IMR-90 (cell line): ENCODE measurements around the gene TCAP. TPM values are rescaled to one million over a fixed set of nuclear protein-coding genes. Genes with fewer than 3 reads are reported as not detected.

Experiments used
- ATAC-seq: fragments of 200-7000 bp; cut with Tn5 transposase; 2 replicates; pipeline ENCODE4 v1.9.1; 2020; ENCODE audit warnings: low read depth, mild to moderate bottlenecking, moderate library complexity
- BruUV-seq: library from RNA; stranded (reverse); fragments of 400-500 nt; replicated peaks from 2 replicates; lab custom pipeline; 2021; lab: Mats Ljungman, UMichigan
- CTCF ChIA-PET: fragments of 300-600 bp; formaldehyde crosslinking; extraction: SDS; loops from one replicate; lab custom pipeline; 2021; ENCODE audit warnings: antibody characterized with exemption; lab: Yijun Ruan, JAX
- POLR2A ChIA-PET: fragments of 300-600 bp; sonication (Branson Sonifier 250); formaldehyde crosslinking; loops from one replicate; lab custom pipeline; 2022; ENCODE audit warnings: antibody characterized with exemption; ENCODE audit not compliant: unreplicated experiment; lab: Charles Lee
- DNase-seq: peaks from one replicate; pipeline ENCODE4 v3.0.0; 2013
- H2AFZ ChIP-seq: replicated peaks from 2 replicates; pipeline ENCODE3; 2013; ENCODE audit warnings: low read length, mild to moderate bottlenecking; ENCODE audit not compliant: poor library complexity
- H2AK5ac ChIP-seq: 2 replicates; pipeline ENCODE4 v1.6.1; 2013; ENCODE audit warnings: low read depth, low read length, inconsistent platforms
- H2AK9ac ChIP-seq: replicated peaks from 2 replicates; pipeline ENCODE3; 2013; ENCODE audit warnings: mild to moderate bottlenecking, low read depth, low read length, moderate library complexity; ENCODE audit not compliant: poor library complexity
- H2BK120ac ChIP-seq: 2 replicates; pipeline ENCODE4 v1.6.1; 2013; ENCODE audit warnings: low read depth, low read length, inconsistent platforms
- H2BK15ac ChIP-seq: 3 replicates; pipeline ENCODE4 v1.6.1; 2013; ENCODE audit warnings: low read depth, low read length, inconsistent platforms
- H2BK20ac ChIP-seq: 2 replicates; pipeline ENCODE4 v1.6.1; 2013; ENCODE audit warnings: low read depth, mild to moderate bottlenecking, inconsistent platforms, low read length, moderate library complexity
- H2BK5ac ChIP-seq: 2 replicates; pipeline ENCODE4 v1.6.1; 2013; ENCODE audit warnings: mild to moderate bottlenecking, low read depth, low read length, inconsistent platforms; ENCODE audit not compliant: poor library complexity, severe bottlenecking
- H3K14ac ChIP-seq: replicated peaks from 2 replicates; pipeline ENCODE4 v1.6.1; 2013; ENCODE audit warnings: low read depth, low read length, inconsistent platforms
- H3K18ac ChIP-seq: 2 replicates; pipeline ENCODE4 v1.6.1; 2013; ENCODE audit warnings: low read depth, low read length, control low read depth
- H3K23ac ChIP-seq: 2 replicates; pipeline ENCODE4 v1.6.1; 2013; ENCODE audit warnings: low read depth, low read length, inconsistent platforms
- H3K27ac ChIP-seq: 2 replicates; pipeline ENCODE4 v1.5.1; 2013; ENCODE audit warnings: mild to moderate bottlenecking, control low read depth, low read length; ENCODE audit not compliant: insufficient read depth
- H3K27me3 ChIP-seq: 2 replicates; pipeline ENCODE4 v1.6.1; 2013; ENCODE audit warnings: low read length; ENCODE audit not compliant: control insufficient read depth, insufficient read depth
- H3K36me3 ChIP-seq: 2 replicates; pipeline ENCODE4 v1.6.1; 2013; ENCODE audit warnings: low read length, mixed read lengths; ENCODE audit not compliant: control insufficient read depth, insufficient read depth
- H3K4ac ChIP-seq: 2 replicates; pipeline ENCODE4 v1.6.1; 2013; ENCODE audit warnings: low read depth, low read length, inconsistent platforms
- H3K4me1 ChIP-seq: 2 replicates; pipeline ENCODE4 v1.6.1; 2013; ENCODE audit warnings: low read length, mixed read lengths; ENCODE audit not compliant: control insufficient read depth, insufficient read depth
- H3K4me2 ChIP-seq: 2 replicates; pipeline ENCODE4 v1.6.1; 2013; ENCODE audit warnings: low read depth, mild to moderate bottlenecking, control low read depth, low read length, moderate library complexity
- H3K4me3 ChIP-seq: 2 replicates; pipeline ENCODE4 v1.5.1; 2013; ENCODE audit warnings: low read depth, mild to moderate bottlenecking, control low read depth, low read length, moderate library complexity; ENCODE audit not compliant: insufficient read depth
- H3K56ac ChIP-seq: 2 replicates; pipeline ENCODE4 v1.6.1; 2013; ENCODE audit warnings: low read length, inconsistent platforms; ENCODE audit not compliant: insufficient read depth; ENCODE audit errors: extremely low read depth
- H3K79me1 ChIP-seq, 2 experiments: 2 replicates each; pipeline ENCODE4 v1.6.1; 2013; ENCODE audit warnings: low read length in 2 of 2, inconsistent platforms in 1 of 2, low read depth in 1 of 2
- H3K9ac ChIP-seq: 2 replicates; pipeline ENCODE4 v1.6.1; 2013; ENCODE audit warnings: low read depth, low read length, control low read depth
- H3K9me1 ChIP-seq: 2 replicates; pipeline ENCODE4 v1.6.1; 2013; ENCODE audit warnings: low read length, inconsistent platforms; ENCODE audit not compliant: insufficient read depth
- H3K9me3 ChIP-seq: 2 replicates; pipeline ENCODE4 v1.6.1; 2013; ENCODE audit warnings: low read length; ENCODE audit not compliant: control insufficient read depth, insufficient read depth
- H4K20me1 ChIP-seq: 2 replicates; pipeline ENCODE4 v1.6.1; 2013; ENCODE audit warnings: low read length, inconsistent platforms; ENCODE audit not compliant: insufficient read depth
- H4K5ac ChIP-seq: 2 replicates; pipeline ENCODE4 v1.6.1; 2013; ENCODE audit warnings: mild to moderate bottlenecking, low read depth, low read length, control low read depth
- H4K8ac ChIP-seq, 2 experiments: 2 replicates each; pipeline ENCODE4 v1.6.1; 2013; ENCODE audit warnings: low read depth in 2 of 2, low read length in 2 of 2, control low read depth in 1 of 2, inconsistent platforms in 1 of 2
- H4K91ac ChIP-seq: 2 replicates; pipeline ENCODE4 v1.6.1; 2013; ENCODE audit warnings: low read depth, low read length, inconsistent platforms; ENCODE audit not compliant: insufficient read depth
- BHLHE40 ChIP-seq: fragments of 150-350 bp; IDR thresholded peaks from 2 replicates; pipeline ENCODE4 v1.6.1; 2016; ENCODE audit warnings: mild to moderate bottlenecking, low read depth, low read length
- CEBPB ChIP-seq: IDR thresholded peaks from 2 replicates; pipeline ENCODE4 v1.6.1; 2012; ENCODE audit warnings: low read depth, low read length, improper control_type of control experiment
- CHD1 ChIP-seq: IDR thresholded peaks from 2 replicates; pipeline ENCODE4 v1.6.1; 2012; ENCODE audit warnings: low read depth, low read length, improper control_type of control experiment
- CTCF ChIP-seq: conservative IDR thresholded peaks from 2 replicates; pipeline ENCODE4 v1.5.1; 2012; ENCODE audit warnings: mild to moderate bottlenecking, low read depth, low read length, improper control_type of control experiment
- FOS ChIP-seq: fragments of 150-350 bp; IDR thresholded peaks from 2 replicates; pipeline ENCODE4 v1.6.1; 2016; ENCODE audit warnings: low read depth, low read length
- MAFK ChIP-seq: IDR thresholded peaks from 2 replicates; pipeline ENCODE4 v1.6.1; 2012; ENCODE audit warnings: low read depth, low read length, improper control_type of control experiment
- MAZ ChIP-seq: IDR thresholded peaks from 2 replicates; pipeline ENCODE4 v1.6.1; 2012; ENCODE audit warnings: low read depth, mild to moderate bottlenecking, low read length, improper control_type of control experiment, moderate library complexity, borderline replicate concordance
- MXI1 ChIP-seq: IDR thresholded peaks from 2 replicates; pipeline ENCODE4 v1.6.1; 2012; ENCODE audit warnings: low read depth, mild to moderate bottlenecking, low read length, moderate library complexity, borderline replicate concordance
- NFE2L2 ChIP-seq: fragments of 150-350 bp; IDR thresholded peaks from 2 replicates; pipeline ENCODE4 v1.6.1; 2016; ENCODE audit warnings: low read depth, mild to moderate bottlenecking, low read length
- POLR2A ChIP-seq: IDR thresholded peaks from 2 replicates; pipeline ENCODE4 v1.6.1; 2012; ENCODE audit warnings: mild to moderate bottlenecking, low read depth, low read length
- RAD21 ChIP-seq: IDR thresholded peaks from 2 replicates; pipeline ENCODE4 v1.6.1; 2012; ENCODE audit warnings: low read length, improper control_type of control experiment
- RCOR1 ChIP-seq: IDR thresholded peaks from 2 replicates; pipeline ENCODE4 v1.6.1; 2012; ENCODE audit warnings: mild to moderate bottlenecking, low read length, improper control_type of control experiment; ENCODE audit not compliant: insufficient replicate concordance
- RFX5 ChIP-seq: IDR thresholded peaks from 2 replicates; pipeline ENCODE4 v1.8.0; 2012; ENCODE audit warnings: low read depth, mild to moderate bottlenecking, low read length, moderate library complexity
- SMC3 ChIP-seq: fragments of 150-350 bp; IDR thresholded peaks from 2 replicates; pipeline ENCODE4 v1.6.1; 2016; ENCODE audit warnings: low read depth, mild to moderate bottlenecking, antibody characterized with exemption, low read length, moderate library complexity
- WGBS, 2 experiments: methylation state at CpG; one replicate each; pipeline versions ENCODE4 v1.1.5 to v1.1.7; 2013; ENCODE audit warnings: missing lambda C conversion rate in 2 of 2; ENCODE audit not compliant: insufficient read length in 1 of 2; ENCODE audit errors: extremely low coverage in 2 of 2; 5-methylcytosine and 5-hydroxymethylcytosine counted together
- dilution Hi-C: fragments of 300-500 bp; cut with HindIII; formaldehyde crosslinking; loops from one replicate; pipeline ENCODE4 v1.14.3; 2018; ENCODE audit warnings: low sequenced_read_pairs; ENCODE audit not compliant: unreplicated experiment
- in situ Hi-C: fragments of 300-500 bp; cut with MboI; formaldehyde crosslinking; loops from 3 replicates; pipeline ENCODE4 v1.14.3; 2019; ENCODE audit warnings: low sequenced_read_pairs, inconsistent platforms, mixed read lengths
- intact Hi-C: fragments of 100-400 bp; cut with micrococcal nuclease; formaldehyde crosslinking; loops from 2 replicates; pipeline ENCODE4 v1.10.0; 2022
- polyA plus RNA-seq, 3 experiments: library from polyadenylated mRNA; depleted of rRNA; stranded (reverse); fragments of >200 nt; gene quantifications; 2 replicates each; pipeline ENCODE4 v1.2.3, GENCODE V29; 2012; ENCODE audit warnings: low replicate concordance in 1 of 3
- total RNA-seq: library from RNA; depleted of rRNA; stranded (reverse); fragments of >200 nt; gene quantifications from 2 replicates; pipeline ENCODE4 v1.2.3, GENCODE V29; 2012
- TF ChIP-seq, protein P1 (sequence below): fragments of 150-350 bp; IDR thresholded peaks from 2 replicates; pipeline ENCODE4 v1.6.1; 2017; ENCODE audit warnings: mild to moderate bottlenecking, antibody characterized with exemption, low read length, low read depth
- TF ChIP-seq, protein P2 (sequence below): fragments of 150-350 bp; IDR thresholded peaks from 2 replicates; pipeline ENCODE4 v1.6.1; 2016; ENCODE audit warnings: low read depth, mild to moderate bottlenecking, low read length, moderate library complexity, borderline replicate concordance

The TCAP gene
- total and polyA plus RNA-seq, 2 of the 4 experiments (the other 2 are of a cell fraction) = under 0.01 to 0.21 TPM

GRCh38 chr17:39697961-39698360 is 32.8 kb downstream of the TCAP start:
- Histone ChIP-seq H3K79me1 (peaks cover 0 to 31% of the 10 kb centered on the region in 2 experiments; a peak in 3 of 4 replicates), H2BK20ac (no peak overlapping the region), H3K23ac (no peak overlapping the region), H2BK15ac (no peak overlapping the region), H4K5ac (no peak overlapping the region), H3K14ac (no peak overlapping the region), H2BK120ac (no peak overlapping the region), H3K4me1 (peaks cover 11% of the 10 kb centered on the region), H3K9me3 (no peaks in the 10 kb centered on the region), H2AFZ (no peak overlapping the region), H3K36me3 (no peaks in the 10 kb centered on the region), H3K9ac (no peak overlapping the region), H4K8ac (no peak overlapping the region), H3K4ac (no peak overlapping the region), H2AK9ac (no peak overlapping the region), H2BK5ac (no peak overlapping the region), H3K4me3 (no peak overlapping the region), H3K27ac (no peak overlapping the region), H4K91ac (no peak overlapping the region), H2AK5ac (no peak overlapping the region), H3K27me3 (no peaks in the 10 kb centered on the region), H3K56ac (no peak overlapping the region), H3K4me2 (no peak overlapping the region), H3K18ac (no peak overlapping the region), H4K20me1 (peaks cover 19% of the 10 kb centered on the region), H3K9me1 (peaks cover 19% of the 10 kb centered on the region)
- ChIA-PET CTCF (no interaction called here), POLR2A (no interaction called here)
- dilution Hi-C loops = no loop called here
- ATAC-seq (no peak), DNase-seq (no peak)
- WGBS, 2 experiments = no CpG with 5 or more reads among the region's 5 CpGs
- no TSS peak for BruUV-seq
- intact Hi-C loops = no loop called here
- in situ Hi-C loops = no loop called here
- TF ChIP-seq FOS (no peak), CHD1 (no peak), RAD21 (no peak), NFE2L2 (no peak), CEBPB (no peak), POLR2A (no peak), MXI1 (no peak), SMC3 (no peak), MAFK (no peak), RCOR1 (no peak), BHLHE40 (no peak), CTCF (no peak), RFX5 (no peak), MAZ (no peak)
- TF ChIP-seq, protein P1, sequence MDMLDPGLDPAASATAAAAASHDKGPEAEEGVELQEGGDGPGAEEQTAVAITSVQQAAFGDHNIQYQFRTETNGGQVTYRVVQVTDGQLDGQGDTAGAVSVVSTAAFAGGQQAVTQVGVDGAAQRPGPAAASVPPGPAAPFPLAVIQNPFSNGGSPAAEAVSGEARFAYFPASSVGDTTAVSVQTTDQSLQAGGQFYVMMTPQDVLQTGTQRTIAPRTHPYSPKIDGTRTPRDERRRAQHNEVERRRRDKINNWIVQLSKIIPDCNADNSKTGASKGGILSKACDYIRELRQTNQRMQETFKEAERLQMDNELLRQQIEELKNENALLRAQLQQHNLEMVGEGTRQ = no peak
- TF ChIP-seq, protein P2, sequence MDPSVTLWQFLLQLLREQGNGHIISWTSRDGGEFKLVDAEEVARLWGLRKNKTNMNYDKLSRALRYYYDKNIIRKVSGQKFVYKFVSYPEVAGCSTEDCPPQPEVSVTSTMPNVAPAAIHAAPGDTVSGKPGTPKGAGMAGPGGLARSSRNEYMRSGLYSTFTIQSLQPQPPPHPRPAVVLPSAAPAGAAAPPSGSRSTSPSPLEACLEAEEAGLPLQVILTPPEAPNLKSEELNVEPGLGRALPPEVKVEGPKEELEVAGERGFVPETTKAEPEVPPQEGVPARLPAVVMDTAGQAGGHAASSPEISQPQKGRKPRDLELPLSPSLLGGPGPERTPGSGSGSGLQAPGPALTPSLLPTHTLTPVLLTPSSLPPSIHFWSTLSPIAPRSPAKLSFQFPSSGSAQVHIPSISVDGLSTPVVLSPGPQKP = no peak
